GM18511 (cell line): ENCODE measurements around the gene PARK7.

Source experiments
- ATAC-seq: cut with Tn5 transposase; IDR thresholded peaks from one replicate; pipeline ENCODE4 v1.9.1; 2021; ENCODE audit warnings: mild to moderate bottlenecking, moderate library complexity; ENCODE audit not compliant: unreplicated experiment

Gene PARK7

GRCh38 chr1:7980984-7981383, 19.5 kb downstream of the PARK7 start:
- no peak for ATAC-seq

GRCh38 chr1:7983086-7983778, 21.7 kb downstream of the PARK7 start:
- no peak for ATAC-seq

- no peak for ATAC-seq
These were observed 23.3 kb downstream of the PARK7 start for GRCh38 chr1:7984811-7985210.

- no peak for ATAC-seq
These were observed 24.5 kb downstream of the PARK7 start for GRCh38 chr1:7985851-7986612.

GRCh38 chr1:7987528-7987927, 26.0 kb downstream of the PARK7 start:
- no peak for ATAC-seq

- no peak for ATAC-seq
These were observed 27.1 kb downstream of the PARK7 start for GRCh38 chr1:7988576-7988975.

GRCh38 chr1:7989762-7990428, 28.4 kb downstream of the PARK7 start:
- ATAC-seq, result no peak

GRCh38 chr1:7991504-7992440, 30.3 kb downstream of the PARK7 start:
- no peak for ATAC-seq

- no peak for ATAC-seq
These were observed 31.4 kb downstream of the PARK7 start for GRCh38 chr1:7992885-7993284.

- peak; percentile 66 for ATAC-seq
These were observed 32.3 kb downstream of the PARK7 start for GRCh38 chr1:7993593-7994479.

GRCh38 chr1:7994827-7995226, 33.3 kb downstream of the PARK7 start:
- no peak for ATAC-seq

- ATAC-seq, result no peak
These were observed 33.9 kb downstream of the PARK7 start for GRCh38 chr1:7995437-7995836.

- ATAC-seq, result no peak
These were observed 40.9 kb downstream of the PARK7 start for GRCh38 chr1:8002329-8002910.

GRCh38 chr1:8002921-8003320, 41.4 kb downstream of the PARK7 start:
- ATAC-seq, result no peak

- ATAC-seq, result no peak
These were observed 42.1 kb downstream of the PARK7 start for GRCh38 chr1:8003438-8004112.

- no peak for ATAC-seq
These were observed 42.7 kb downstream of the PARK7 start for GRCh38 chr1:8004113-8004802.

GRCh38 chr1:8004803-8005573, 43.5 kb downstream of the PARK7 start:
- ATAC-seq, result no peak
